GM19397 (cell line): ENCODE results near the gene LMO7.
"Not testable (repeated sequence)": the region's sequence is repeated elsewhere in the genome, so short reads cannot be mapped to it uniquely, and the experiment has no call there.

Experiments
- ATAC-seq: cut with Tn5 transposase; IDR thresholded peaks from one replicate; pipeline ENCODE4 v1.9.1; 2021; ENCODE audit warnings: mild to moderate bottlenecking, moderate library complexity; ENCODE audit not compliant: unreplicated experiment

Gene LMO7

GRCh38 chr13:75645141-75645540 lies 9.0 kb downstream of the LMO7 start:
- no peak for ATAC-seq

GRCh38 chr13:75647126-75647784 lies 11.1 kb downstream of the LMO7 start:
- peak; percentile 77 for ATAC-seq

- ATAC-seq = no peak
Measured at GRCh38 chr13:75648446-75648845, 12.3 kb downstream of the LMO7 start.

GRCh38 chr13:75651013-75651412 lies 14.9 kb downstream of the LMO7 start:
- ATAC-seq = no peak

DNA sequence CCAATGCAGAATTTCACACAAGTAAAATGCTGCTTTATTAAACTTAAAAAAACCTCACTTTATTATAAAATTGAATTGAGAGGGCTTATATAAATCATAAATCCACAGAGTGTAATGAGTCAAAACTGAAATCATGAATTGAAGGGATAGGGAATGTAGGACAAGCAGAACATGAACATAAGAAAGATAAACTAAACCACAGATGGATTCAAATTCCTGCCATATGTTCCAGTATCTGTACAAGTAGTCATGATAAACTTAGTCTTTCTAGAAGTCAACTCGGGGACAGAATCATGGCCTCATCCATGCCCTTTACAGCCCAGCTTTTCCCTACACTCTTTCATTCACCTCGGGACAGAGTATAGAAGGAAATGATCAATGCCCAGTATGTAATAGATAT lies 16.6 kb downstream of the LMO7 start:
- ATAC-seq = no peak

GRCh38 chr13:75656425-75656989 lies 20.4 kb downstream of the LMO7 start:
- ATAC-seq = no peak

GRCh38 chr13:75657111-75657510 lies 21.0 kb downstream of the LMO7 start:
- ATAC-seq = no peak

- ATAC-seq = no peak
Measured at GRCh38 chr13:75660694-75661093, 24.6 kb downstream of the LMO7 start.

DNA sequence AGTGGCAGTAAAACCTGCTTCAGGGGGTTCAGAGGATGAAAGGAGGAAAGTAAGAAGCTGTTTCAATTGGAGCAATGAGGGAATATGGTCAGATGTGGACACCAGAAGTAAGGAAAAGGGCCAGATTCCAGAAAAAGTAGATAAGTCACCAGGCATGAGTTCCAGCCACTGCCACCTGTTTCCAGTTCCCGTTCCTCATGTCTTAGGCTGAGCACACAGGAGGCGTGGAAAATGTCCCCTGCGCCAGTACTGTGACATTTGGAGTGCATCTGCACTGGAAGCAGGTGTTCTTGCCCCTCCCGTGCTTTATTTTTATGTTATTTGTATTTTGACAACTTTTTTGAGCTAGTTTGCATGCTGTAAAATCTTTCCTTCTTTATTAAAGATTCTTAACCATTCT lies 25.3 kb downstream of the LMO7 start:
- ATAC-seq = no peak

GRCh38 chr13:75666646-75667351 lies 30.7 kb downstream of the LMO7 start:
- no peak for ATAC-seq

GRCh38 chr13:75669706-75670105 lies 33.6 kb downstream of the LMO7 start:
- no peak for ATAC-seq

DNA sequence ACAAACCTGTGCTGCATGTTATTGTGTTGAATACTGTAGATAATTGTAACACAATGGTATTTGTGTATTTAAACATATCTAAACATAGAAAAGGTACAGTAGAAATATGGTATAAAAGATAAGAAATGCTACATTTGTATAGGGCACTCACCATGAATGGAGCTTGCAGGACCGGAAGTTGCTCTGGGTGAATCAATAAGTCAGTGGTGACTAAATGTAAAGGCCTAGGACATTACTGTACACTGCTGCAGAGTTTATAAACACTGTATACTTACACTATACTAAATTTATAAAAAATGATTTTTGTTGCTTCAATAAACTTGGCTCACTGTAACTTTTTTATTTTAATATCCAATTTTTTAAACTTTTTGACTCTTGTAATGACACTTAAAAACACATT lies 34.4 kb downstream of the LMO7 start:
- ATAC-seq = no peak

DNA sequence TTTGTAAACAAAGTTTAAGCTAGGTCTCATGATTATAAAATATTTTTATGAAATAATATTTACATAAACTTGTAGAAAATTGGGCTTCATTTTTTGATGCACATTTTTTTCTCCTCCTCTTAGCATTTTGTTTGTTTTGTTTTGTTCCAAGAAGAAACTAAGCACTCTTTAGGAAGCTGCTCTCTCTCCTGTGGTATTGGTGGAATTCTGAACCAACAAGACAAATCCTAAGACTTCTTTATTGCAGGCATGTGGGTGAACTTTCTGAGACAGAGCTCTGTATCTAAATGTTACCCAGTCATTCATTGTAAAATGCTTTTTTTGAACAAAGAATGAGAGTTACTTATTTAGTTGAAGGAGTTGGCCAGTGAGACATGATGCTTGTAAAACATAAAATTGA lies 39.3 kb downstream of the LMO7 start:
- no peak for ATAC-seq

DNA sequence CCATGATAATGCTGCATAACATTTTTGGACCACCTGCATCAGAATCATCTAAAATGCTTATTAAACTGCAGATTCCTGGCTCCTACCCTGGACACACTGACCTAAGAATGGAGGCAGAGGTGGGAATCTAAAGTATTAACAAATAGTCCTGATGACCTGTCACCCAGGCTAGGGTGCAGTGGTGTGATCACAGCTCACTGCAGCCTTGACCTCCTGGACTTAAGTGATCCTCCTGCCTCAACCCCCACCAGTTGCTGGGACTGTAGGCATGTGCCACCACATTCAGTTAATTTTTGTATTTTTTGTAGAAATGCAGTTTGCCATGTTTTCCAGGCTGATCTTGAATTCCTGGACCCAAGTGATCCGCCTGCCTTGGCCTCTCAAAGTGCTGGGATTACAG lies 43.3 kb downstream of the LMO7 start:
- ATAC-seq = no peak

GRCh38 chr13:75680251-75680650 lies 44.1 kb downstream of the LMO7 start:
- not testable (repeated sequence) for ATAC-seq

GRCh38 chr13:75682326-75682725 lies 46.2 kb downstream of the LMO7 start:
- ATAC-seq = no peak

DNA sequence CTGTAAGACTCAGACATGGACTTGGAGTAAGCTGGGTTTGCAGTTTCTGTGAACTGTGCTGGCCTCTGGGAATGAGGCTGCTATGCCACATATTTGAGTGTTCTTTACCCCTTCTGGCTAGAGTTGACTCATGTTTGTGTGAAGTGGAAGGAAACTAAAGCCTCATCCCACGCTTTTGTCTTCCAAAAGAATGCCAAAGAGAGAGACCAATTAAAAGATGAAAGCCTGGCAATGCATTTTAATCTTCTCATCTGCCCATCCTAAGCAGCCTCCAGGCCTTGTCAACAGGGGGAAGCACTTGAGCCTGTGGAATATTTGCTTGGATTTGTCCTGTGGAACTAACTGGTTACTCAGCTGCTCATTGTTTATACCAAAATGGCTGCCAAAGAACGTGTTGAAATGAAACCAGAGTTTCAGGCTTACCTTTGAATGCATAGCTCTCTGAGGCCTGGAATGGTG lies 49.1 kb downstream of the LMO7 start:
- ATAC-seq = no peak

GRCh38 chr13:75687150-75687763 lies 51.1 kb downstream of the LMO7 start:
- ATAC-seq = no peak

DNA sequence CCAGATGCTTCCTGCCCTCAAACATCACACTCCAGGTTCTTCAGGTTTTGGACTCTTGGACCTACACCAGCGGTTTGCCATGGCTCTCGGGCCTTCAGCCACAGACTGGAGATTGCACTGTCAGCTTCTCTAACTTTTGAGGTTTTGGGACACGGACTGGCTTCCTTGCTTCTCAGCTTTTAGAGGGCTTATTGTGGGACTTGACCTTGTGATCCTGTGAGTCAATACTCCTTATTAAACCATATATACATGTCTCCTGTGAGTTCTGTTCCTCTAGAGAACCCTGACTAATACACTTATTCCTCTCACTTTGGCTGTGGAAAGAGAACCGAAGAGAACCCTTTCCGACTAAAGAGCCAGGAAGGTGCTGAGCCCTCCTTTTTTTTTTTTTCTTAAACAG lies 53.6 kb downstream of the LMO7 start:
- ATAC-seq = no peak

DNA sequence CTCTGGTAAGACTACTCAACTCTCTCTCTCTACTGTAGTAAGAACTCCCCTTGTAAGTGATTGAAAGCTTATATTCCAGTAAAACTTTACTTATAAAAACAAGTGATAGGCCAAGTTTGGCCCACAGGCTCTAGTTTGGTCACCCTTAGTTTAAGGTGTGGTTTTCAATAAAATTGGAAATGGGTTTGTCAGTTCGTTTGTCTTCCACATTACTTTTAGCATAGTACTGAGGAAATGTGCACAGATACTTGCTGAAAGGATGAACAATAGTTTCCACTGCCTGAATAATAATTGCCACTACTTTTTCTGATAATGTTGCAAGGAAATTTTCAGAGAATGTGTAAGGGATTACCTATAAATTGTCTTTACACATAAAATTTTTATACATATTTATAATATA lies 54.5 kb downstream of the LMO7 start:
- no peak for ATAC-seq

GRCh38 chr13:75691183-75691582 lies 55.1 kb downstream of the LMO7 start:
- ATAC-seq = no peak

GRCh38 chr13:75693227-75693626 lies 57.1 kb downstream of the LMO7 start:
- ATAC-seq = no peak
